ENCODE data around the gene NBEAL2. TPM values are rescaled to one million over a fixed set of nuclear protein-coding genes. Genes with fewer than 3 reads are reported as not detected.

NBEAL2 gene
- total RNA-seq, 4 donors from 2014 or later, result 317 to 865 (median 347) TPM

- no peak overlapping the region for H3K4me3 ChIP-seq
- WGBS, result 58% methylated on average over 6 of the region's 6 CpGs
- DNase-seq (ENCODE audit: low spot score in 2 of 2), result no peak
- H3K4me1 ChIP-seq, result peaks cover 18% of the 10 kb centered on the region
- no peak overlapping the region for H3K27ac ChIP-seq
- H3K9me3 ChIP-seq, result no peaks in the 10 kb centered on the region
- H3K36me3 ChIP-seq, result peaks cover 46% of the 10 kb centered on the region
- no peaks in the 10 kb centered on the region for H3K27me3 ChIP-seq
- TF ChIP-seq POLR2A (IDR thresholded peaks at IDR 0.05) (no peak), POLR2AphosphoS5 (IDR thresholded peaks at IDR 0.05) (no peak), CTCF (IDR thresholded peaks at IDR 0.05) (no peak), EP300 (IDR thresholded peaks at IDR 0.05) (no peak)
These were observed 31.9 kb downstream of the NBEAL2 start for GRCh38 chr3:47011371-47011770.

GRCh38 chr3:47012342-47013230 is 33.1 kb downstream of the NBEAL2 start:
- Histone ChIP-seq H3K9me3 (no peaks in the 10 kb centered on the region), H3K4me3 (no peak overlapping the region), H3K27ac (no peak overlapping the region), H3K27me3 (no peaks in the 10 kb centered on the region), H3K4me1 (peaks cover 18% of the 10 kb centered on the region), H3K36me3 (peaks cover 46% of the 10 kb centered on the region)
- WGBS, result 89% methylated on average over 9 of the region's 10 CpGs
- TF ChIP-seq EP300 (IDR thresholded peaks at IDR 0.05), result no peak
- TF ChIP-seq CTCF (IDR thresholded peaks at IDR 0.05), result no peak
- TF ChIP-seq POLR2AphosphoS5 (IDR thresholded peaks at IDR 0.05), result no peak
- TF ChIP-seq POLR2A (IDR thresholded peaks at IDR 0.05), result no peak
- no peak for DNase-seq (ENCODE audit: low spot score in 2 of 2)

- no peaks in the 10 kb centered on the region for H3K9me3 ChIP-seq
- TF ChIP-seq EP300 (IDR thresholded peaks at IDR 0.05) (no peak), POLR2A (IDR thresholded peaks at IDR 0.05) (no peak), CTCF (IDR thresholded peaks at IDR 0.05) (no peak), POLR2AphosphoS5 (IDR thresholded peaks at IDR 0.05) (no peak)
- H3K27ac ChIP-seq, result no peak overlapping the region
- 90% methylated on average over 3 of the region's 3 CpGs for WGBS
- DNase-seq (ENCODE audit: low spot score in 2 of 2), result no peak
- H3K36me3 ChIP-seq, result peaks cover 46% of the 10 kb centered on the region
- H3K4me3 ChIP-seq, result no peak overlapping the region
- H3K27me3 ChIP-seq, result no peaks in the 10 kb centered on the region
- peaks cover 21% of the 10 kb centered on the region for H3K4me1 ChIP-seq
These were observed 33.8 kb downstream of the NBEAL2 start for GRCh38 chr3:47013231-47013630.

GRCh38 chr3:47014036-47014435 is 34.6 kb downstream of the NBEAL2 start:
- DNase-seq (ENCODE audit: low spot score in 2 of 2), result no peak
- Histone ChIP-seq H3K36me3 (peaks cover 53% of the 10 kb centered on the region), H3K9me3 (no peaks in the 10 kb centered on the region), H3K4me3 (no peak overlapping the region), H3K4me1 (peaks cover 16% of the 10 kb centered on the region), H3K27ac (no peak overlapping the region), H3K27me3 (no peaks in the 10 kb centered on the region)
- no peak for TF ChIP-seq POLR2A (IDR thresholded peaks at IDR 0.05)
- TF ChIP-seq POLR2AphosphoS5 (IDR thresholded peaks at IDR 0.05), result no peak
- no peak for TF ChIP-seq CTCF (IDR thresholded peaks at IDR 0.05)
- TF ChIP-seq EP300 (IDR thresholded peaks at IDR 0.05), result no peak

GRCh38 chr3:47015151-47015550 is 35.7 kb downstream of the NBEAL2 start:
- TF ChIP-seq POLR2AphosphoS5 (IDR thresholded peaks at IDR 0.05) (no peak), POLR2A (IDR thresholded peaks at IDR 0.05) (no peak), EP300 (IDR thresholded peaks at IDR 0.05) (no peak), CTCF (IDR thresholded peaks at IDR 0.05) (no peak)
- Histone ChIP-seq H3K36me3 (peaks cover 60% of the 10 kb centered on the region), H3K27me3 (no peaks in the 10 kb centered on the region), H3K4me3 (no peak overlapping the region), H3K4me1 (peaks cover 5% of the 10 kb centered on the region), H3K27ac (no peak overlapping the region), H3K9me3 (no peaks in the 10 kb centered on the region)
- no peak for DNase-seq (ENCODE audit: low spot score in 2 of 2)
